NCI-H446 treated with DMSO at 0.1 percent for 48 hours (cell line): ENCODE data around the gene SMIM44.

Experiments used
- DNase-seq: peaks from one replicate; lab custom pipeline; 2025; lab: John Stamatoyannopoulos, UW

Gene SMIM44

DNA sequence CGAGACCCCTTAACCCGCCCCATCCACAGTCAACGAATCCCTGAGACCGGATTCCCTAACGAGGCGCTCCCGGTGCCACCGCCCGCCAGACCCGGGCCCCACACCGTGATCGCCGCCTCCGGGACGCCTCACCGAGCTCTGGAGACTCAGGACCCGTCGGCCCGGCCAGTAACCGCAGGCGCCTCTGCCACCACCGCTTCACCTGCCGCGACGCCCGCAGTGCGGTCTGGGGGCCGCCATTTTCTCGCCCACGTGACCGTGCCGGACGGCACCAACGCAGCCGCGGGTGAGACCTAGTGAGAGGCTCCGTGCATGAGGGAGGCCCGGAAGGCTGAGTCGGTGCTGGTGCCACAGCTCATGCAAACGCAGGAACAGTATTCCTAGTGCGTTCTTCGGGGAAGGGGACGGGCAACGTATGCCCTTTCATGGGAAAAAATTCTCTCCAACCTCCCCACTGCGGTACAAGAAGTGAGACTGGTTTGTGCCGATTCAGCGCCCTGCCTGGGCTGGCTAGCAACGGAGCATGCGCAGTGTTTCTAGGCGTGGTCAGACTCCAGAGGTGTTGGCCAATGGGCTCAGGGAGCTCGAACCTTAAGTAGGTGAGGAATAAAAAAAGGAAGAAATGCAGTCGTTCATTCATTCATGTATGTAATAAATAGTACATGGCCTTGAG, 17.3 kb upstream of the SMIM44 start, which contains the start of gene DOHH:
Gene DOHH (minus strand): TSS at position 246 of the 673 bp plus-strand sequence. CDS start 3,860 bp downstream, outside the sequence.
- peak; percentile 93 for DNase-seq

- no peak for DNase-seq
These were observed 16.6 kb upstream of the SMIM44 start for GRCh38 chr19:3499738-3500428.

- DNase-seq = no peak
These were observed 14.7 kb upstream of the SMIM44 start for GRCh38 chr19:3497757-3498520.

DNA sequence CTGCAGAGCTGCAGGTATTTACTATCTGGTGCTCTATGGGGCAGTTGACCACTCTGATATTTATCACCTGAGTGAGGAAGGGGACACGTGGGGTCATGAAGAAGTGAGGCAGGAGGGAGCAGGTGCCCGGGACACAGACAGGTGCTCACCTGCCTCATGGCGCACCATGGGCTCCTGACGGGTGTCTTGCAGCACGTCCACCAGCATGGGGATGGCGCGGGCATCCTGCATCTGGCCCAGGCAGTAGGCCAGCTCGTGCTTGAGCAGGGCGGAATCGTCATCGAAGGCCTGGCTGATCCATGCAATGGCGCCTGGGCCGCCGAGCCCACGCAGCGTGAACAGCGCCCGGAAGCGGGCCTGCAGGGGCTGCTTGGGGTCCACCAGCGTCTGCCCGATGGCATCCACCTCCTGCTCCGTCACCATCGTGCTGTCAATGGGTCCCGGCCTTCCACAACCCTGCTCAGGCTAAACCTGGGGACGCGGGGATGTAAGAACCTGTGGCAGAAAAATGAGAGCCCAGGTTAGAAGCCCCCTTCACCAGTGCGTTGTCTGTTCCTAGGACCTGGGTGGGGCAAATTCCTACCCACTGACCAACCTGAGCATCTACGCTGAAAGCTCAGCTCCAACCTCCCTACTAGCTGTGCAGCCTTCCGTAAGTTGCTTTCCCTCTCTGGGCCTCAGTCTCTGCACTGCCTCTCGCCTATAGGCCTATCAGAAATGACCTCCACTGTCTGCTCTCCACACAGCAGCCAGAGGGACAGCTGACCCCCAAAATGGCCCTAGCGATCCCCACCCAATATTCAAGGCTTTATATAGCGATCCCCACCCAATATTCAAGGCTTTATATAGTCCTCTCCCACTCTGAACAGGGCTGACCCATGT, 13.4 kb upstream of the SMIM44 start:
- no peak for DNase-seq

- no peak for DNase-seq
These were observed 11.3 kb upstream of the SMIM44 start for GRCh38 chr19:3494559-3494958.

DNA sequence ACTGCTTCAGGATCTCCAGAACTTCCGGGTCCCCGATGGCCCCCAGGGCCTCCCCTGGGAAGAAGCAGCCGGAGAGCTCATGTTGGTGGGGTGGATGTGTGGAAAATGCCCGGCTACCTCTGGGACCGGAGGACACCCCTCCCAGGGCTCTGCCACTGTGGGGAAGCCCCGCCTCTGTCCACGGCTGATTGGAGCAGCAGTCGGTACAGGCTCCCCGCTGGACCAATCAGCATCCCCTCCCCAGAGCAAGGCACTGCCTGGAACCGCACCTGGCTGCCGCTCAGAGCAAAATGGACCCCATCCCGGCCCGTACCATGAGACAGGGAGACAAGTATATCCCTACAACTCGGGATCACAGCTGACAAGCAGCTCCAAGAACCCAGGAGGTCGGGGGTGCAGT, 10.8 kb upstream of the SMIM44 start:
- DNase-seq = no peak

- no peak for DNase-seq
These were observed 10.4 kb upstream of the SMIM44 start for GRCh38 chr19:3493651-3494050.

GRCh38 chr19:3492919-3493318, 9.7 kb upstream of the SMIM44 start:
- no peak for DNase-seq

GRCh38 chr19:3492131-3492839, 9.0 kb upstream of the SMIM44 start:
- no peak for DNase-seq

DNA sequence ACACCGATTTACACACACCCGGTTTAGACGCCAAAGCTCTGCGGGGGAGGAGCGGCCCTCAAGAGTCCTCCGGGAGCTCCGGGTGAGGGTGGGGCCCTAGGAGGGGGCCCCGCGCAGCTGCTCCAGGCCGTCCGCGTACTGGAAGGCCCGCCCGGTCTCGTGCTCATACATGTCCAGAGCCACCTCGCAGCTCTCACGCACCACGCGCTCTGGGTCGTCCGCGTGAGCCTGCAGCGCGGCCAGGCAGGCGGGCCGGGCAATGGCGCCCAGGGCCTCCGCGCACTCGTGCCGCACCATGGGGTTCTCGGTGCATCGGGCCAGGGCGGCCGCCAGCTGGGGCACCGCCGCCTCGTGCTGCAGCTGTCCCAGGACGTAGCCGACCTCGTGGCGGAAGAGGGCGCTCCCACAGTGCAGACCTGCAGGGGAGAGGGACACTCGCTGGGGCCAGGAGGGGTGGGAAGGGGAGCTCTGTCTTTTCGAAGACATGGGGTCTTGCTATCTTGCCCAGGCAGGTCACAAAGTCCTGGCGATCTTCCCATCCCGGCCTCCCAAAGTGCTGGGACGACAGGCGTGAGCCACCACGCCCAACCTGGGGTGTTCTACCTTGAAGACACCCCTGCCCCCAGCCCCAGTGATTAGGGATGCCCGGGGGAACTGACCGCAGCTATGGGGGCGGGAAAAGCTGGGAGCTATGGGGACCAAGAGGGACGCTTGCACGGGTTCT, 8.3 kb upstream of the SMIM44 start:
- DNase-seq = no peak

- no peak for DNase-seq
These were observed 575 bp downstream of the SMIM44 start for GRCh38 chr19:3482507-3483225.

DNA sequence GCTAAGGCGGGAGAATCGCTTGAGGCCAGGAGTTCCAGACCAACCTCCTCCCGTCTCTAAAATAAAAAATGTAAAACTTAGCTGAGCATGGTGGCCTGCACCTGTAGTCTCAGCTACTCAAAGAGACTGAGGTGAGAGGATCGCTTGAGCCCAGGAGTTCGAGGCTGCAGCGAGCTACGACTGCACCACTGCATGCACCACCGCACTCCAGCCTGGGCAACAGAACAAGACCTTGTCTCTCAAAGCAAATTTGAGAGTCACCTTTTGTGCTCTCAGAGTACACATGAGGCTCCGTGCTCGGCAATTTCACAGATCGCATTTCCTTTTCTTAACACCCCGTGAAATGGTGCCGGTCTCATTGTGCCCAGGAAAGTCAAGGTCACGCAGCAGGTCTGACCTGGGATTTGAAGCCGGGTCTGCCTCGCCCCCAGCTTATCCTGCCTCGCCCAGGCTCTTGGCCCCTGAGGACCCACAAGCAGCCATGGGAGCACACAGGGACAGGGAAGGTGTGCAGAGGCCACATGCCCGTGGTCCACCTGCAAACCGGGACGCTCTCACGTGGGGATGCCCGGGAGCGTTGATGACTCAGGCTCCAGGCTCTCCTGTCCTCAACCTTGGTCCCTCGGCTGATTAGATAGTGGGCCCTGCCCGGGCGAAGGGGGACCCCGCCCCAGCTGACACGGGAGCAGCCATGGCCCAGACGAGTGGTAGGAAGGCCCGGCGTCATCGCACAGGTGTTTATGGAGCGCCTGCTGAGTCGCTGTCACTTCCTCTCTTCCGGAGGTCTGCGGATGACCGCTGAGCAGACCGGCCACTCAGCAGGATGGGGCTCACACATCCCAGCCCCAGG, 1.8 kb downstream of the SMIM44 start:
- DNase-seq = no peak

DNA sequence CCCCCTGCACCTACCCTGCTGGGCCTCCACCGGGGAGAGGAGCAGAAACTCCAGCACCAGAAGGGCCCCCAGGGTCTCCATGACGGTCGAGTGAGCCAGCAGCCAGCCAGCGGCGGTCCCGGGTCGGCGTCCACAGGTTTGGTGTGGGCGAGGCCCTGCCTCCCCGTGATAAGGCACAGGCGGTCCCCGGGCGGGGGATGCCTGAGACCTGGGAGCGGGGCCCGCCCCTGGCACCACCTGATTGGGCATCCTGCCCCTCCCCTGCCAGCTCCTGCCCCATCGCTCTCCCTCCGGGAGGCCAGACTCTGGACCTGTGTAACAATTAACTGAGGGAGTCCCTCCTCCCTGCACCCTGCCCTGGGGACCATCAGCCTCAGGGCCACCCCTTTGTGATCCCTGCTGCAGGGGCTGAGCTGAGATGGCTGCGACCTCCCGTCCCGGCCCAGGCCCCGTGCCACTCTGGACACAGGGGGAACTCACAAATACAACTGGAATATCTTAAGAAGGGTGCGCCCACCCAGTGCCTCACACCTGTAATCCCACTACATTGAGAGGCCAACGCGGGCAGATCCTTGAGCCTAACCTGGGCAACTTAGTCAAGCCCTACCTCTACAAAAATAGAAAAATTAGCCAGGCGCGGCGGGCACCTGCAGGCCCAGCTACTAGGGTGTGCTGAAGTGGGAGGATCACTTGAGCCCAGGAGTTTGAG, 2.7 kb downstream of the SMIM44 start, which contains the start of gene SMIM24:
Gene SMIM24 (minus strand): TSS at position 143 of the 709 bp plus-strand sequence. CDS start 62 bp downstream, at position 81.
- no peak for DNase-seq

DNA sequence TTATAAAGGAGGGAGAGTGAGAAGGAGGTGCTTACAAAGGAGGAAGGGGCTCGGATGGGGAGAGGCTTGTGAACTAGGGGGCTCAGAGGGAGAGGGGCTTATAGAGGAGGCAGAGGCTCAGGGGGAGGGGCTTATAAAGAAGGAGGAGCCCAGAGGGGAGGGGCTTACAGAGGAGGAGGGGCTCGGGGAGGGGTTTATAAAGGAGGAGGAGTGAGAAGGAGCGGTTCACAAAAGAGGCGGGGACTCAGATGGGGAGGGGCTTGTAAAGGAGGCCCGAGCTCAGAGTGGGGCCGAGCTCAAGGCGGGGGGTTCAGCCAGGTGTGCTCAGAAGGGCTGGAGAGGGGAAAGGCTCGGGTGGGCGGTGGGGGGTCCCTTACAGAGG, 3.4 kb downstream of the SMIM44 start:
- DNase-seq = no peak

DNA sequence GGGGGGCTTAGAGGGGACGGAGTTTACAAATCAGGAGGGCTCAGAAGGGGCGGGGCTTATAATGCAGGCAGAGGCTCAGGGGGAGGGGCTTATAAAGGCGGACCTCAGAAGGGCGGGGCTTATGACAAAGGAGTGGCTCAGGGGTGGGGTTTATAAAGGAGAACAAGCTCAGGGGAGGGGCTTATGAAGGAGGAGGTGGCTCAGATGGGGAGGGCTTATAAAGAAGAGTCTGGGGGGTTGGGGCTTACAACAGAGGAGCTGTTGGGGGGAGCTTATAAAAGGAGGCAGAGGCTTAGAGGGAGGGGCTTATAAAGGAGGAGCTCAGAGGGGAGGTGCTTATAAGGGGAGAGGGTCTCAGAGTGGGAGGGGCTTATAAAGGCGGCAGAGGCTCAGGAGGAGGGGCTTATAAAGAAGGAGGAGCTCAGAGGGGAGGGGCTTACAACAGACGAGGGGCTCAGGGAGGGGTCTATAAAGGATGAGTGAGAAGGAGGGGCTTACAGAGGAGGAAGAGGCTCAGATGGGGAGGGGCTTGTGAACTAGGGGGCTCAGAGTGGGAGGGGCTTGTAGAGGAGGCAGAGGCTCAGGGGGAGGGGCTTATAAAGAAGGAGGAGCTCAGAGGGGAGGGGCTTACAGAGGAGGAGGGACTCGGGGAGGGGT, 3.9 kb downstream of the SMIM44 start:
- no peak for DNase-seq

DNA sequence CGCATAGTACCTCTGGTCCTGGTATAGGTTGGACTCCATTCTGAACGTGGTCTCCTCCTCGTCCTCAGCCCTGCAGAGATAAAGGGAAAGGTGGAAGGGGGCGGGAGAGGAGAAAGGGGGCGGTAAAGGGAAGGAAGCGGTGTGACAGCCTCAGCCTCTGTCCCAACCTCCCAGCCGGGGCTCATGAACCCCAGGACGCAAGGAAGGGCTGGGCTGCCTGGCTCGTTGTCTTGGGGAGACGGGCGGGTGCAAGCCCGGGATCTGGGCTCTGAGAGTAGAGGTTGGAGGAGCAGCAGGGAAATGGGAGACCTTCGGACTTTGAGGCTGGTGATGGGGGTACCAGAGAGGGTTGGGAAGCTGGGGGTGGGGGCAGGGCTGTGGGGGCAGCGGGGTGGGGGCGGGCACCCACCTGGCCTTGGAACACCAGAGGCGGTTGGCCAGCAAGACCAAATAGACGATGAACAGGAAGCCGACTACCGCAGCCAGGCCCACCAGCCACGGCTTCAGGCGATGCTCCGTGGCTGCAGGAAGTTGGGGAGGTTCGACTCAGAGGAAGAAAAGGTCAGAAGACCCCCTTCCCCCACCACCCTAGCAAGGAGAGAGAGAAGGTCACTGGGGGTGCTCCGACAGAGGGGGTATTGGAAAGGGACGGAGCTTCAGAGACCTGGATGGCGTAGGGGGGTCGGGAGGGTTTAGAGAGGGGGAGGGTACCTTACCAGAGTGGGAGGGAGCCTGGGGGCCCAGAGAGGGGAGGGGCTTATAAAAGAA, 4.6 kb downstream of the SMIM44 start:
- no peak for DNase-seq

DNA sequence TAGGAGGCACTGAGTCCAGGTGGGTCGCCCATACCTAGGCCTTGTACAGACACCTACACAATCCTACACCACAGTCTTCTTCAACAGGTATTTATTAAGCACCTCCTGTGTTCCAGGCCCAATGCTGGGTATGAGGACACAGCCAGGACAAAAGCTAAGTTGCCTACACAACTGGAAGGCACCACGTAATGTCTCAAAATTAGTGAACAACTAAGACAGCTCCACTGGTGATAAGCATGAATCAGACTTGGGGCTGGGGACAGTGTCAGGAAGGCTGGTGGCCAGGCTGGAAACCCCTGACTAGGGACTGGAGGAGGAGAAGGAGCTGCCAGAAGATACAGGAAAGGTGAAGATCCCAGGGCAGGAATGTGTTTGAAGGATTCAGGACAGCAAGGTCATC, 5.3 kb downstream of the SMIM44 start:
- no peak for DNase-seq
